Measurements from ENCODE around the gene XRCC3. TPM values are rescaled to one million over a fixed set of nuclear protein-coding genes. Genes with fewer than 3 reads are reported as not detected.

The XRCC3 gene
- total RNA-seq, 1 experiment from 2014 or later = 36.8 TPM

GRCh38 chr14:103742499-103743255 is 27.4 kb upstream of the XRCC3 start:
- TF ChIP-seq, protein P1, sequence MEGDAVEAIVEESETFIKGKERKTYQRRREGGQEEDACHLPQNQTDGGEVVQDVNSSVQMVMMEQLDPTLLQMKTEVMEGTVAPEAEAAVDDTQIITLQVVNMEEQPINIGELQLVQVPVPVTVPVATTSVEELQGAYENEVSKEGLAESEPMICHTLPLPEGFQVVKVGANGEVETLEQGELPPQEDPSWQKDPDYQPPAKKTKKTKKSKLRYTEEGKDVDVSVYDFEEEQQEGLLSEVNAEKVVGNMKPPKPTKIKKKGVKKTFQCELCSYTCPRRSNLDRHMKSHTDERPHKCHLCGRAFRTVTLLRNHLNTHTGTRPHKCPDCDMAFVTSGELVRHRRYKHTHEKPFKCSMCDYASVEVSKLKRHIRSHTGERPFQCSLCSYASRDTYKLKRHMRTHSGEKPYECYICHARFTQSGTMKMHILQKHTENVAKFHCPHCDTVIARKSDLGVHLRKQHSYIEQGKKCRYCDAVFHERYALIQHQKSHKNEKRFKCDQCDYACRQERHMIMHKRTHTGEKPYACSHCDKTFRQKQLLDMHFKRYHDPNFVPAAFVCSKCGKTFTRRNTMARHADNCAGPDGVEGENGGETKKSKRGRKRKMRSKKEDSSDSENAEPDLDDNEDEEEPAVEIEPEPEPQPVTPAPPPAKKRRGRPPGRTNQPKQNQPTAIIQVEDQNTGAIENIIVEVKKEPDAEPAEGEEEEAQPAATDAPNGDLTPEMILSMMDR (IDR thresholded peaks at IDR 0.05) = no peak
- no peak for TF ChIP-seq POLR2AphosphoS5 (IDR thresholded peaks at IDR 0.05; ENCODE audit: low read depth, low read length)
- TF ChIP-seq TCF7L2 (IDR thresholded peaks at IDR 0.05; ENCODE audit: low read depth, low read length) = no peak
- no peak for TF ChIP-seq REST (IDR thresholded peaks at IDR 0.05; ENCODE audit: insufficient read depth in 1 of 2, low read depth in 2 of 2, low read length in 1 of 2)
- no peak for TF ChIP-seq SIN3A (IDR thresholded peaks at IDR 0.05; ENCODE audit: borderline replicate concordance, insufficient read depth, low read depth, low read length)
- no peaks in the 10 kb centered on the region for H3K36me3 ChIP-seq (ENCODE audit: control insufficient read depth, insufficient read depth, low read length)

GRCh38 chr14:103741876-103742275 is 26.6 kb upstream of the XRCC3 start:
- in situ Hi-C loops (cut with HindIII; ENCODE audit: low pct_unique_long_range_greater_than_20kb, low sequenced_read_pairs) (no loop called here), intact Hi-C loops (cut with micrococcal nuclease; ENCODE audit: unreplicated experiment) (no loop called here)
- Histone ChIP-seq H3K36me3 (ENCODE audit: control insufficient read depth, insufficient read depth, low read length) (no peaks in the 10 kb centered on the region), H3K9me3 (ENCODE audit: control insufficient read depth, insufficient read depth, low read depth, low read length) (no peaks in the 10 kb centered on the region), H3K4me1 (ENCODE audit: control insufficient read depth, insufficient read depth, low read length) (no peaks in the 10 kb centered on the region), H3K27me3 (ENCODE audit: control insufficient read depth, insufficient read depth, low read length) (no peaks in the 10 kb centered on the region), H3K27ac (ENCODE audit: low read length) (no peak overlapping the region), H3K4me3 (ENCODE audit: low read depth in 2 of 2, low read length in 2 of 2) (no peak overlapping the region)
- BruUV-seq (replicated peaks) = no TSS peak
- ATAC-seq (no peak), DNase-seq (ENCODE audit: low read depth, low spot score) (no peak)
- CTCF ChIA-PET = no interaction called here
- TF ChIP-seq, protein P1 (IDR thresholded peaks at IDR 0.05) = no peak
- TF ChIP-seq REST (IDR thresholded peaks at IDR 0.05; ENCODE audit: insufficient read depth in 1 of 2, low read depth in 2 of 2, low read length in 1 of 2) (no peak), SIN3A (IDR thresholded peaks at IDR 0.05; ENCODE audit: borderline replicate concordance, insufficient read depth, low read depth, low read length) (no peak), TCF7L2 (IDR thresholded peaks at IDR 0.05; ENCODE audit: low read depth, low read length) (no peak), POLR2AphosphoS5 (IDR thresholded peaks at IDR 0.05; ENCODE audit: low read depth, low read length) (no peak)
- POLR2A ChIA-PET = no interaction called here

More at GRCh38 chr14:103742499-103743255, 27.4 kb upstream of the XRCC3 start:
- no peaks in the 10 kb centered on the region for H3K27me3 ChIP-seq (ENCODE audit: control insufficient read depth, insufficient read depth, low read length)
- ChIA-PET POLR2A (no interaction called here), CTCF (interaction anchor here (0.6 kb wide), 1 partner anchor 150 kb away, joined by 8 read pairs; no protein-coding TSS in a partner anchor)
- intact Hi-C loops (cut with micrococcal nuclease; ENCODE audit: unreplicated experiment) = no loop called here
- ATAC-seq (no peak), DNase-seq (ENCODE audit: low read depth, low spot score) (no peak)
- no peaks in the 10 kb centered on the region for H3K4me1 ChIP-seq (ENCODE audit: control insufficient read depth, insufficient read depth, low read length)
- H3K27ac ChIP-seq (ENCODE audit: low read length) = no peak overlapping the region
- no TSS peak for BruUV-seq (replicated peaks)
- H3K4me3 ChIP-seq (ENCODE audit: low read depth in 2 of 2, low read length in 2 of 2) = no peak overlapping the region
- H3K9me3 ChIP-seq (ENCODE audit: control insufficient read depth, insufficient read depth, low read depth, low read length) = no peaks in the 10 kb centered on the region
- in situ Hi-C loops (cut with HindIII; ENCODE audit: low pct_unique_long_range_greater_than_20kb, low sequenced_read_pairs) = no loop called here

Measured in Panc1 (cell line).